Stomach (tissue), 4 donors: ENCODE data around the gene BHLHA9.

Source experiments
- POLR2AphosphoS5 ChIP-seq, 3 donors: sonication (generic); formaldehyde crosslinking; IDR thresholded peaks; one replicate each; pipeline ENCODE4 v1.6.1; 2016; ENCODE audit warnings: antibody characterized with exemption in 3 of 3
- TF ChIP-seq, protein P1 (sequence below), 7 experiments: fragments of 450-650 bp in 4 of 7; fragments of 200-600 bp in 3 of 7; sonication (generic) in 3 of 7; IDR thresholded peaks; one replicate each; pipeline ENCODE4 v1.5.1; 2016 to 2019; ENCODE audit warnings: antibody characterized with exemption in 7 of 7, control low read depth in 2 of 7, mild to moderate bottlenecking in 1 of 7

DNA sequence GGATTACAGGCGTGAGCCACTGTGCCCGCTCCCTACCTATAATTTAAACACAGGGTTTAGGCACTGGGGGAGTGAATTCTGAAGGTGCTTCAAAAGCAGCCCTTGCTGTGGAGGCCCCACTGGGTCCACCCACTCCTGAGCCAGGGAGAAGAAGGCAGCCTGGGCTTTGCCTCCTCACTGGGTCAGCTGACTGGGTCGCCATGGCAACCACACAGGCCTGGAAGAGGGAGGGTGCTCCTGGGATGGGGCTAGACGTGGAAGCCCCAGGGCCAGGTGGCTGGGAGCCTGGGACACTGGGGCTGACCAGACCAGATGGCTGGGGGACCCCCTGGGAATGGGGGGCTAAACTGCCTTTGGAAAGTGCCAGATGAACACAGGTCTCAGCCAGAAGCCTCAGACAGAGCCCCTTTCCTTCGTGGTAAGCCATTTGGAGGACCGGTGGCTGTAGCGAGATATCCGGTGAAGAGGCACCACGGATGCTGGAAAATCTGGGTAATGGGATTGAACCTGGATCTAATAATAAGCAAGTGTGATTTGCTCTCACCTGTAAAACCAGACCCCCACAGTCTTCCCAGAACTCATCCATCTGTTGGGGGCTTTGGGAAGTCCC is 42.1 kb downstream of the BHLHA9 start:
- TF ChIP-seq, protein P1, sequence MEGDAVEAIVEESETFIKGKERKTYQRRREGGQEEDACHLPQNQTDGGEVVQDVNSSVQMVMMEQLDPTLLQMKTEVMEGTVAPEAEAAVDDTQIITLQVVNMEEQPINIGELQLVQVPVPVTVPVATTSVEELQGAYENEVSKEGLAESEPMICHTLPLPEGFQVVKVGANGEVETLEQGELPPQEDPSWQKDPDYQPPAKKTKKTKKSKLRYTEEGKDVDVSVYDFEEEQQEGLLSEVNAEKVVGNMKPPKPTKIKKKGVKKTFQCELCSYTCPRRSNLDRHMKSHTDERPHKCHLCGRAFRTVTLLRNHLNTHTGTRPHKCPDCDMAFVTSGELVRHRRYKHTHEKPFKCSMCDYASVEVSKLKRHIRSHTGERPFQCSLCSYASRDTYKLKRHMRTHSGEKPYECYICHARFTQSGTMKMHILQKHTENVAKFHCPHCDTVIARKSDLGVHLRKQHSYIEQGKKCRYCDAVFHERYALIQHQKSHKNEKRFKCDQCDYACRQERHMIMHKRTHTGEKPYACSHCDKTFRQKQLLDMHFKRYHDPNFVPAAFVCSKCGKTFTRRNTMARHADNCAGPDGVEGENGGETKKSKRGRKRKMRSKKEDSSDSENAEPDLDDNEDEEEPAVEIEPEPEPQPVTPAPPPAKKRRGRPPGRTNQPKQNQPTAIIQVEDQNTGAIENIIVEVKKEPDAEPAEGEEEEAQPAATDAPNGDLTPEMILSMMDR (IDR thresholded peaks at IDR 0.05) = no peak
- no peak for TF ChIP-seq POLR2AphosphoS5 (IDR thresholded peaks at IDR 0.05)
